Activated CD8-positive, alpha-beta memory T cell treated with anti-CD3 and anti-CD28 coated beads for 36 hours (primary cell): Measurements from ENCODE around the gene KIF26B. TPM values are rescaled to one million over a fixed set of nuclear protein-coding genes. Genes with fewer than 3 reads are reported as not detected.
"Not testable (repeated sequence)": the region's sequence is repeated elsewhere in the genome, so short reads cannot be mapped to it uniquely, and the experiment has no call there.

ENCODE experiments used
- CTCF ChIA-PET: fragments of 350-600 bp; sonication (Branson Sonifier 250); formaldehyde crosslinking; loops from one replicate; lab custom pipeline; 2021; ENCODE audit warnings: antibody characterized with exemption; lab: Charles Lee
- POLR2A ChIA-PET: fragments of 350-600 bp; sonication (Branson Sonifier 250); formaldehyde crosslinking; loops from one replicate; lab custom pipeline; 2021; ENCODE audit warnings: antibody characterized with exemption; lab: Charles Lee
- total RNA-seq, 2 experiments: library from RNA; stranded (reverse); gene quantifications; one replicate each; pipeline ENCODE4 v1.2.3, GENCODE V29; 2021

KIF26B gene
- total RNA-seq, 2 experiments from 2014 or later: 0.17 to 0.31 TPM

DNA sequence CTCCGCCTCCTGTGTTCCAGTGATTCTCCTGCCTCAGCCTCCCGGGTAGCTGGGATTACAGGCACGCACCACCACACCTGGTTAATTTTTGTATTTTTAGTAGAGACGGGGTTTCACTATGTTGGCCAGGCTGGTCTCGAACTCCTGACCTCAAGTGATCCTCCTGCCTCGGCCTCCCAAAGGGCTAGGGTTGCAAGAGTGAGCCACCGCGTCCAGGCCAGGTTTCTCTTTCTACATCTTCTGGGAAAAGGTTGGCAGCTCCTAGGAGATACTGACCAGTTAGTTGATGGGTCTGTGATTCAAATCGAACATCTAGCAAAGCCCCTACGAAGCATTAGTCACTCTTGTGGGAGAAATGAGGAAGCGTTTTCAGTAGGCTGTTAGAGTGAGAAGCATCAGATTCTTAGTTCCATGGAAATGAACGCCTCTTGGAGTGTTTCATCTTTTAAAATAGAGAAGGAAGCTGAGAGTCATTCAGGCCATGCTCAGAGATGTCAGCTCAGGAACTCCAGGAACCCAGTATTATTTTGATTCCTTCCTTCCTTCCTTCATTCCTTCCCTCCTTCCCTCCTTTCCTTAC, 204.4 kb downstream of the KIF26B start:
- CTCF ChIA-PET: not testable (repeated sequence)

DNA sequence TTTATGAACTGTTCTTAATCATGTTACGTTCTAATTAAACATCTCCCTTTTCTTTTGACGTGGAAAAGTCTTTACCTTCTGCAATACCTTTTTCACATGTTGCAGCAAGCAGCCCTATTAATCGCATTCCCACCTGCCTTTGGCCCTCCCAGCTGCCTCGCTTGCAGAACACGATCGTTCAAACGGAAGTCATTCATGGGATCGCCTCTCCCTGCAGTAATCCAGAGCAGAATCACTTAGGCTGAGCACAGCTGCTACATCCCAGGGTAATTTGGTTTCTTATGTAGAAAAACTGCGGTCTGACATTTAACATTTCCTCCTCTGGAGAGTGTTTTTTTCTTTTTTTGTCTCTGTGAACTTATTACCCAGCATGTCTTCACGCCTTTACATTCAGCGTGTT, 206.3 kb downstream of the KIF26B start:
- POLR2A ChIA-PET: no interaction called here
- CTCF ChIA-PET: no interaction called here

More for the DNA sequence above, 204.4 kb downstream of the KIF26B start:
- POLR2A ChIA-PET: not testable (repeated sequence)

DNA sequence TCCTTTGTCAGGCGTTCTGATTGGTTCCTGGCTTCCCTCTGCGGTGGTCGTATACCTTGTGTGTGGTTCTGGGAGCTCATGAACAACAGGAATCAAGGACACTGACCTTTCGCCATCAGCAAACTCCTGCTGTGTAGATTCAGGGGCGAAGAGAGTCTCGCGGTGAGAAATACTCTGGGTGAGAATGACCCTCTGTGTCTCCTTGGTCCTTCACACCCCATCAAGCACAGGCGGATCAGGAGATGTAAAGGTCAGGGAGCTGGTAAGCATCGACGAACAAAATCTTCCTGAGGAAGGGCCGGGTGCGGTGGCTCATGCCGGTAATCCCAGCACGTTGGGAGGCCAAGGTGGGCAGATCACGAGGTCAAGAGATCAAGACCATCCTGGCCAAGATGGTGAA, 207.2 kb downstream of the KIF26B start:
- ChIA-PET CTCF (no interaction called here), POLR2A (no interaction called here)

DNA sequence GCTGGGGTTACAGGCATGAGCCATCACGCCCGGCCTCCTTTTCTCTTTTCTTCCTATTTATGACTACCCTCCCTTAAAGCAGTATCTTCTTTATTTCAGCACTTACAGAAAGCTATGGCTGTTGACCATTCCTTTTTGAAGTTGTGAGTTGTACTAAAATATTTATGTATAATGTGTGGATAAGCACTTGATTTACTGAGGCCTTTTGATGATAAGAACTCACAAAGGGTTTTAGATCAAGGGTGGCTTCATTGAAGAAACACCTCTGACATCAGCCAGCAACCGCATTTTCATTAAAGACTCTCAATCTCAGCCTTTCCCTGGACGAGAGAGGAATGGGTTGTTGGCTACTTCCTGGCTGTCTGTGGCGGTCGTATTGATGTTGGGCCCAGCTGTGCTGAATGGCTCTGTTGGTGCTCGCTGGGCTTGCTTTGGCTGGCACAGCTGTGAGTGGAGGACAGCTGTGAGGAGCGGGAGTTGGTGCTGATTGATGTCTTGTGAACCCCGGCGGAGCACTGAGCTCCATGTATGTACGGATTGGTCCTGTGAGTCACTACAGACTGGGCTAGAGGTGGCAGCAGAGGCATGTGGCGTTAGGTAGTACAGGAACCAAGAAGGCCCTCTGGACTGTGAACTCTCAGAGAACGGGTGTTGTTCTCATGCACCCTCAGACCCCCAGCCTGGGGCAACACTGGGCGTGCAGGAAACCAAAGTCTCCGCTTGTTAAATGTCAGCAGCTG, 208.8 kb downstream of the KIF26B start:
- POLR2A ChIA-PET: no interaction called here
- CTCF ChIA-PET: no interaction called here

DNA sequence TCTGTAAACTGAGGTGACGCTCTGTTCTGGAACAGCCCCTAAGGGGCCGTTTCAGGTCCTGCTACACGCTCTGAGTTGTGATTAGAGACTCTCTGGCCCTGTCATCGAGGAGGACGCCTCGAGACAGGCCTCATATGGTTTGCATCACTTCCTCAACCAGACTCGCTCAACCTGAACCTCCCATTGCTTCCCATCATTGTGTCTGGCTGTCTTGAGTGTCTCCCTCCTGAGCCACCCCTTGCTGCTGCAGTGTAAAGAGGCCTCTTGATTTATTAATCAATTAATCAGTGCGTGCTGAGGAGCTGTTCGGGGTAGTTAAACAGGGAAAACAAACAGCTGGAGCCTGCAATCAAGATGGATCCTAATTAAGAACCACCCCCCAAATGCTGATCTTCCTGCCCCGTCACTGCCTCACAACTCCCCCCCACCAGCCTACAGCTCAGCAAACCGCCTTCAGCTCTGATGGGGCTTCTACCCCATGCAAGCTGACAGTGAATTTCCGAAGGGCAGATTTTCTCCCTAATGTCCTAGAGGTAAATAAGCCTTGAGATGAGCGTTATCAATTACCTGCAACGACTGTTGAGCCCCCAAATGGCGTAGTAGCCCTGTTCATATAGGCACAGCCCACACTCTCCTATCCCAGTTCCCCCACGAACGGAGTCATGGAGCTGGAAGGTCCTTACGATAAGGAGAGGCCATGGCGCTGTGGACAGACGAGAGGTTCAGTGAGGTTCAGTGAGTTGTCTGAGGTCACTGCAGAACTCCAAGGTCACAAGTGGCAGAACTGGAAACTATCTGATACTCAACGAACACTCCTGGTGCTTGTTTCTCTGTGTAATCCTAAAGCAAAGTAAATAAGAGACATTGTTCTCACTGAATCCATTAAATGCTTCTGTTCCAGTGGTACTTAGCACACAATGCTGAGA, 210.6 kb downstream of the KIF26B start:
- ChIA-PET POLR2A (interaction anchor here (0.8 kb wide), 1 partner anchor 1461 kb away, joined by 19 read pairs; no protein-coding TSS in a partner anchor), CTCF (no interaction called here)

DNA sequence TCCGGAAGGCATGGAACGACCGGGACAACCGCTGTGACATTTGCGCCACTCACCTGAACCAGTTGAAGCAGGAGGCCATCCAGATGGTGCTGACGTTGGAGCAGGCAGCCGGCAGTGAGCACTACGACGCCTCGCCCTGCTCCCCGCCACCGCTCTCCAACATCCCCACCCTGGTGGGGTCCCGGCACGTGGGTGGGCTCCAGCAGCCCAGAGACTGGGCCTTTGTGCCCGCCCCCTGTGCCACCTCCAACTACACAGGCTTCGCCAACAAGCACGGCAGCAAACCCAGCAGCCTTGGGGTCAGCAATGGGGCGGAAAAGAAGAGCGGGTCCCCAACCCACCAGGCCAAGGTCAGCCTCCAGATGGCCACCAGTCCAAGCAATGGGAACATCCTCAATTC, 212.1 kb downstream of the KIF26B start:
- CTCF ChIA-PET: no interaction called here

DNA sequence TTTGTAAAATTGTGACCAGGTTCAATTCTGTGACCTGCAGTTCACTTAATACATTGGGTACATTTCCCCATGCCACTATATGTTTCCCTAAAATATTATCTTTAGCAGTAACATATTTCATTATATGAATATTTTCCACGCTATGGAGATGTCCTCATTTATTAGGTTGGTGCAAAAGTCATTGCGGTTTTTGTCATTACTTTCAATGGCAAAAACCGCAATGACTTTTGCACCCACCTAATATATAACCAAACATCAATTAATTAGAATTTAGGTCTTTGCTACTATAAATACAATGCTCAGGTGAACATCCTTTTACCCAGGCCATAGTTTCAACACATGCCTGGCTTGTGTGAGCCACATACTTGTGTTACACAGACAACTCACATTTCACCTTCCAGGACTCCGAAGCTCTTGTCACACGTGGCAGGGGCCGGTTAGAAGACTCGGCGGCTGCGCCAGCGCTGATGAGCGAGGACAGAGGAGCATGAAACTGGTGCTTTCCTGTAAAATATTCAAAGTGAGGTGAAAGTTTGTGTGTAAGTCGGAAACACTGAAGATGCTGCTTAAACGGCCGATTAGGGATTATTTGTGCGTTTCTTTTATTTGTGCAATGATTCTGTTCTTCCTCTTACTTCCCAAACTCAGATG, 215.5 kb downstream of the KIF26B start:
- POLR2A ChIA-PET: no interaction called here
- CTCF ChIA-PET: no interaction called here

More for the DNA sequence above, 212.1 kb downstream of the KIF26B start:
- POLR2A ChIA-PET: no interaction called here

DNA sequence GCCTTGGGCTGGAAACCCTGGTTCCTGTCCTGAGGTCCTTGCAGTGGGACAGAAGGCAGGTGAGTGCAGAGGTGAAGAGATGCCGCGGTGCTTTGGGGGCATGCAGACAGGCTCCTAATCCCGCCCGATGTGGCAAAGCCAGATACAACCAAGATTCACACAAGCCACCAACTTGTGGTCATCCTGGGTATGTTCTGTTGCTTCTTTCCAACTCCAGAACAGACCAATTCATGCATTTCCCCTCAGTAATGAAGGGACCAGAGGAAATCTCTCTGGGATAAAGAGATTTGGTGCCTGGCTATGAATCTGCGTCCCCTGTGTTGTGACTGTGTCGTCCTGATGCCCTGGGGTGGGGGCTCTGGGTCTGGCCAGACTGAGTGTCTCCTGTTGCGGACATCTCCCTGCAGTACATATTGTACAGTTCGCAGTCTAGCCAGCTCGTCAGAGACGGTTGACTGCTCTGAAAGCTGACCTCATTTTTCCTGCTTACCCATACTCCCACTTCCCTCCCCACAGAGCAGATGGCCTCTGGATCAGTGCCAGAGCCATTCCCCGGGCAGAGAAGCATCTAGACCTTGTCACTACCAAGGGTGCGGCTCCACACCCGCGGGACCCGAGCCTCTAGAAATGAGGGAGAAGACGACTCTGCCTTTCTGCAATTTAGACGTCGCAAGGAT, 216.3 kb downstream of the KIF26B start:
- POLR2A ChIA-PET: no interaction called here
- CTCF ChIA-PET: no interaction called here

DNA sequence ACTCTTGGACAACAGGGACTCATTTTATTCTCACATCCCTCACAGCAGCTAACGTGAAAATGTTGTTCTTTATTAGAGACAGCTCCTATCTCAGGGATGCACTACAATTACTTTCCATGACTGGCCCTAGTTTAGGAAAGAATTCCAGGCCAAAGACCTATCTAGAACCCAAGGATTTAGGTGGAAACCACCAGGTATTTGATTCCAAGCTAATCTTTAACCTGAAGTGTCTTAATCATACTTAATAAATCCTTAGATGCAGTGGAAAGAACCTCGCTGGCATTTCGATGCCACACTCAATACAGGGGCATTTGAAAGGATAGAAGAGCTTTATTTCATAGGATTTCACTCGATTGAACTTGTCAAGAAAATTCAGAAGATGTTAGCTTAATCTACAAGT, 218.3 kb downstream of the KIF26B start:
- CTCF ChIA-PET: no interaction called here
- POLR2A ChIA-PET: no interaction called here

DNA sequence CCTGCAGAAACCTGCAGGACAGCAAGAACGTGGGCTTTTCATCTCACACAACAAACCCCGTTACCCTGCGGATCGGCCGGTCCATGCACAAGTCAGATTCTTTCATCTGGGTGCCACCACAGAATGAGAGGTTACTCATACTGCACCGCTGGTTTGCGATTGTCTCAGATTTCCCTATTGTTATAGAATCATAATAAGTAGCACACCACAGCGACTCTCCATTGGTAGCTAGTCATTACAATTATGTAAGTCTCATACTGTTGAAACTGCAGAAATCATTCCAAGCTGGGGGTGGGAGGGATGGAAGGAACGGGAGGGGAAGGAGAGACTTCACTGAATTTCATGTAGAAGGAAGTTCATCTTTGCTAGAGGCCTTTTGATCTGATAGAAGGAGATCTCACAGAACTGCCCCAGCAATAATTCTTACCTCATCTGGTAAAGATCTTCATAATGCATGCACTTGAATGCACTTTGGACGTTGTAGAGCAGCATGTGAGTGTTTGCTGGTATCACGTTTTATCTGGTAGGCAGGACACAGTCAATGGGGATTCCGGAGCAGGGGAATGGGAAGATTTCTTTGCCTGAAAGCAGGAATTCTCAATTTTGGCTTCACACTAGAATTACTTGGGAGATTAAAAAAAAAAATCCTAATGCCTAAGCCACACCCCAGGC, 221.1 kb downstream of the KIF26B start:
- POLR2A ChIA-PET: no interaction called here

DNA sequence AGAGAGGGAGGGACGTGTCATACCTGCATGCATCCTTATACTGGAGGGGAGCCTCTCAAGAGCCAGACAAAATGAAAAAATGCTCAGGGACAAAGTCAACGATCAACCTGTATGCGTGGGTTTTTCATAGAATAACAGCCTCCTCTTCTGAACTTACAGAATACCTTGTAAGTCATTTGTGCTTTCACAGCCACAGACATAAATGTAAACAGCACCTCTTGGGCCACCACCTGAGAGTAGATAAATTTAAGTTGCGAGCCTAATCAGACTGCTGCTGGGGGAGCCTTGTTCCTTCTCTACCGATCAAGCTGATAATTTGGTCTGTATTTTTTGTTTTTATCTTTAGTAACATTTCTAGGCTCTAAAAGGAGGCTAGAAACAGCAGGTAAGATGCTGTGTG, 223.1 kb downstream of the KIF26B start:
- ChIA-PET POLR2A (no interaction called here), CTCF (no interaction called here)

More for the DNA sequence above, 221.1 kb downstream of the KIF26B start:
- CTCF ChIA-PET: no interaction called here

DNA sequence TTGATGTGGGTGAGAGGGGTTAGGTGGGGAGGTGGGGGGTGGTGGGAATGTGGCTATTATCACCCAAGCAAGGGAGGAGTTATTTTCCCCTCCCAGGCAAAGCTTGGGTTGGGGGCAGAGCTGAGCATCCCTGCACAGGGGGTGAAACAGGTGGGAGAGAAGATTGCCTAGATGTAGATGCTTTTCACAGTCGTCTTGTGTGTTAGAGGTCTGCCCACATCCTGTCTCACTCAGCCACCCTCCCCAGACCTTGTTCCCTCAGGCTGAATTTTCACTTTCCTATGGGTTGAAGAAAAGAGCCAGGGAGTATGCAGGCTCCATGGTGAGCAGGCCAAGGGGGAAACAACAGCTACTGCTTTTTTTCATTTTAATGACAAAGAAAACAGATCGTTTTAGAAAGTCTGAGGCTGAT, 223.5 kb downstream of the KIF26B start:
- POLR2A ChIA-PET: no interaction called here
- CTCF ChIA-PET: interaction anchor here (0.5 kb wide), 1 partner anchor 232 kb away, joined by 3 read pairs; no protein-coding TSS in a partner anchor

DNA sequence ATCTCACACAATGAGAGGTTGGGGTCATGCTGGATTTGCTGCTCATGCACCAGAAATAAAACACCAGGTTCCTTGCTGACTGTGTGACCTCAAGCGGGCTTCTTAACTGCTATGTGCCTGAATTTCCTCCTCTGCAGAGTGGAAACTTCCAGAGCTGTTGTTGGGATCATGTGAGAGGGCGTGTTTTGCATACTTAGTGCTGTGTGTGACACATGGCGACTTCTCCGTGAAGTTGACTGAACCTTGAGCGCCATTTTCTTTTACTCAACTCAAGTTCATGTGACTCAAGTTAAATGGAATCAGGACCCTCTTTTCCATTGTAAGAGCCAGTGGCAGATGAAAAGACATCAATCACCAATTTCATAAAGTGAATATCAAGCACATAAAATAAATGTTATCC, 224.0 kb downstream of the KIF26B start:
- POLR2A ChIA-PET: no interaction called here
- CTCF ChIA-PET: interaction anchor here (0.5 kb wide), 1 partner anchor 232 kb away, joined by 3 read pairs; no protein-coding TSS in a partner anchor

DNA sequence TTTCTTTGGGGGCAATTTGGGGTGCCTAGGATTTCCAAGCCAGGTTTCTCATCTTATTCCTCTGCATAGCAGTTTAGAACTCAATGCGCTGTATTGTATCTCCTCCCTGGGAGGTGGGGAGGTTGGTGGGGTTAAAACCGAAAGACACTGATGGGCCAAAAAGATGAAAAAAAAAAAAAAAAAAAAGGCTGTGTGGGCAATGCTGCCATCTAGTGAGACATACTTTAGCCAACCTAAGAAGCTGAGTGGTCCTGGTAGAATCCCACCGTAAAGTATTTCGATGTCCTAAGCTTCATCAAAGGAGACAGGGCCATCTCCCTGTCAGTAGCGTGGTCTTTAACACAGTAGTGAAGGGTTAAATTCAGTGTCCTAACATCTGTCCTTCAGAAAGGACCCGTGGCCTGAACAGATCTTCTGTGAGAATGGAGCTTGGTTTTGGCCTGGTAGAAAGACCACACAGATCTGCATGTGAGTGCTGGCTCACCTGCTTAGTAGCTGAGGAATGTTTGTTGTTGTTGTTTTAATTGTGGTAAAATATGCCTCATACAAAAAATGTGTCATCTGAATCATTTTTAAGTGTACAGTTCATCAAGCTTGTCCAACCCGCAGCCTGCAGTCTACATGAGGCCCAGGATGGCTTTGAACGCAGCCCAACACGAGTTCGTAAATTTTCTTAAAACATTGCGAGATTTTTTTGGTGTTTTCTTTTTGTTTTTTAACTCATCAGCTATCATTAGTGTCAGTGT, 226.2 kb downstream of the KIF26B start:
- POLR2A ChIA-PET: no interaction called here
- CTCF ChIA-PET: interaction anchor here (0.5 to 0.9 kb wide), 3 partner anchors 225 to 1031 kb away, joined by 3 read pairs; no protein-coding TSS in a partner anchor

DNA sequence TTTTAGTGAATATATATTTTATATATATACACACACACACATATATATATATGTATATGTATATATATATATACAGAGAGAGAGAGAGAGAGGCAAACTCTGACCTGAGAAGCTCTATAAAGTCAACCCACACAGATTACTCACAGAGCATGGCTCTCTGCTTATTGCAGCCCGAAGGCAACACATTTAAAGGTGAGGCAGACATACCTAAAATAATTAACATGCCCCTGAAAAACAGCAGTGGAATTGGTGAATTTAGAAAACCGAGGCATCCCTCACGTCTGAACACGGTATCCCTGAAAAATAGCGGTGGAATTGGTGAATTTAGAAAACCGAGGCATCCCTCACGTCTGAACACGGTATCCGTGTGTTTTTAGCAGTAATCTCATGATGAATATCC, 228.2 kb downstream of the KIF26B start:
- ChIA-PET CTCF (no interaction called here), POLR2A (no interaction called here)

DNA sequence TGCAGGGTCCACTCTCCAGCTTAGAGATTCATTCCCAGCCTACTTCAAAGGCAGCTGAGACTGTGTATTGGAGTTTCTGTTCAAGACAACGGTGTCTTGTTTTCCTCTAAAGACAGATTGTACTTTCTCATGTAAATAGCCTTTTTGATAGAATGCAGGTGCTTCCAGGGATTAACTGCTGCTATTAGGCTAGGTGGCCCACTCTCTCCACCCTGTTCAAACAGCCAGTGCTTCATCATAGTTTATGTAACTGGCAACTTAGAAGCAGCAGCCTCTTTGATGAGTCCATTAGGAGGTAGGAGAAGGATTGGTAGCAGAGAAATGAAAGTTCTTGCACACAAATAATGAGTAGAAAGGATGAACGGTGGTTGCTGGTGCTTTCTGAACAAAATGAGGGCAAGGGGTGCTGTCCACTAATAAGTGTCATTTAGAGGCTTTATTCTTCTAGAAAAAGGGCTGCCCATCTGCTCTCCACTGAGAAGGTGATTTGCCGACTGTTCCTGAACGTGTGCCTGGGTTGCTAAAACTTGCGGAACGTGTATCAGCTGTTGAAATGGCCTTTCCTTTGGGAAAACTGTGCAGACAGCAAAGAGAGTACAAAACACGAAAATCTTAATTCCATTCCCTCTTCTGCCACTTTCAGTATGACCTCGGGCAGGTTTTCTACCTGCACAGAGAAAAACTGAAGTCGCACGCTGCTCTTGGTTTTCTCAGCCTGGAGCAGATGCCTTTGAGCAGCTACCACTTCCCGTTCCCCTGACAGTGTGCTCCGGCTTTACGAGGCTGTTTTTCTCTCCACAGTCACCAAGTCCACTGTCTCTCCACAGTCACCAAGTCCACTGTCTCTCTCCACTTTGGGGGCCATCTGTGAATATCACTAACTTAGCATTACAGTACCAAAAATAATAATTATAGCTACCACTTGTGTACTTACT, 228.9 kb downstream of the KIF26B start:
- POLR2A ChIA-PET: no interaction called here
- CTCF ChIA-PET: no interaction called here
